NCI-H146 treated with DMSO at 0.1 percent for 48 hours (cell line): Measurements from ENCODE around the gene ZNF532.
"Not testable (repeated sequence)": the region's sequence is repeated elsewhere in the genome, so short reads cannot be mapped to it uniquely, and the experiment has no call there.

Source experiments
- DNase-seq: peaks from one replicate; lab custom pipeline; 2025; ENCODE audit not compliant: unreplicated experiment; lab: John Stamatoyannopoulos, UW

Gene ZNF532

DNA sequence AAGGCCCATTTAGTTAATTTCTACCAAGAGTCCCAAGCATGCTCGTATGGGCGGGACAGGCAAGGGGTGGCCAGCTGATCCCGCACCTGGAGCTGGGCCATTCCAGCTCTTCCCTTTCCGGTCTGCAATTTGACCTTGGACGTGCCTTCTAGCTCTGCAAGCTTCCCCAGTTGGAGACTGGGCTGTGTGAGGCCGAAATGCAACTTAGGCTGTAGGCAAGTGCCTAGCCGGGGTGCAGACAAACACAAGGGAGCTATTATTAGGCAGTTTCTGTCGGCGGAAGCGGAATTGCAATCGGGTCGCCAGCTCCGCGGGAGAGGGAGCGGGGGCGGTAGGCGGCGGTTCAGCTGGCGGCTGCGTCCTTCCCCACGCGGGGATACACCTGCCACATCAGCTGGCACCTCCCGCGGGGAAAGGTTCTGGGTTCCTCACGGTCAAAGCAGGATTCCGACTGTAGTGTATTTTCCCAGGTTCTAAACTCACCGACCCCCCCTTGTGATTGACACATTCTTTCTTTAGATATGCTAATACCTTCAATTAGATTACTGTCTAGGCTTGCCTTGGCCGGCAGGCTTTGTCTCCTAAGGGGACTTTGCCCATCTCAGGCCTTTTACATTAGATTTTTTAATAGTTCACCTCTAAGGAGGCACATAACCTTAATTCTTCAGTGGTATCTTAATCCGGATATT is 17.1 kb upstream of the ZNF532 start:
- no peak for DNase-seq

DNA sequence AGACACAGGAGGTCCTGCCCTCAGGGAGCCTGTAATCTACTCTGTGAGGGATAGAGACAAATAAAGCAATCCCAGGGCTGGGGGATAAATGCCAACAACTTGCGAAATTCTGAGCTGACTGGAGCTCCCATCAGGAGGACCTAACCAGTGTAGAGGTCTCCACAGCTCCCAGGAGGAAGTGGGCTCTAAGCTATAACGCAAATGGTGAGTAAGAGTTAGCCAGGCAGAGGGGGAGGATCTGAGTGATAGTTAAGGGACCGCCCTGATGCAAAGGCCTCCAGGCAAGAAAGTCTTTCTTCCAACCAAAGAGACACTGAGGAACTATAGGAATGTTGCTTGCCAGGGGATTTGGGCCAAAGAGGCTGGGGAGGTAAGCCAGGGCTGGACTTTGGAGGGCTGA is 16.0 kb upstream of the ZNF532 start:
- DNase-seq = no peak

GRCh38 chr18:58850786-58851469 is 13.7 kb upstream of the ZNF532 start:
- DNase-seq = no peak

GRCh38 chr18:58851856-58852255 is 12.8 kb upstream of the ZNF532 start:
- no peak for DNase-seq

DNA sequence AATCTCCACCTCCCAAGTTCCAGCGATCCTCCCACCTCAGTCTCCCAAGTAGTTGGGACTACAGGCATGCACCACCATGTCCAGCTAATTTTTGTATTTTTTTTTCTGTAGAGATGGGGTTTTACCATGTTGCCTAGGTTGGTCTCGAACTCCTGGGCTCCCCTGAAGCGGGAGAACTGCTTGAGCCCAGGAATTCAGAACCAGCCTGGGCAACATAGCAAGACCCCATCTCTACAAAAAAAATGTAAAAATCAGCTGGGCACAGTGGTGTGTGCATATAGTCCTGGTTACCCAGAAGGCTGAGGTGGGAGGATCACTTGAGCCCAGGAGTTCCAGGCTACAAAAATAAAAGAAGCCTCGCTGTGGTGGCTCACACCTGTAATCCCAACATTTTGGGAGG is 12.0 kb upstream of the ZNF532 start:
- DNase-seq = no peak

DNA sequence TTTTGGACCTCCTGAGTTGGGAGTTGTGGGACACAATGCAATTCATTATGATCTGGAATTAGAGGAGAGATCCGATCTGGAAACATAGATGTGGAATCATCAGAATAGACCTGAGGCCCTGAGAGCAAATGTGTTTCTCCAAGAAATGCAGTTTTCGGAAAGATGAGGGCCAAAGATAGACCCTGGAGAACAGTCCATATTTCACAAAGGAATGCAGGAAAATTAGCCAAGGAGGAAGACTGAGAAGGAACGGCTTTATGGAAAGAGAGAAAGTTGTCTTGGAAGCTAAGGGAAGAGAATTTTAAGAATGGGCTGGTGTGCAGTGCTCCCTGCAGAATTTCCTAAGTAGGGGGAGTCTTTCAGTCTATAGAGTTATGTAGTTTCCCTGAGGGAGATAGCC is 11.1 kb upstream of the ZNF532 start:
- no peak for DNase-seq

- DNase-seq = not testable (repeated sequence)
Observed at GRCh38 chr18:58855521-58855920, 9.2 kb upstream of the ZNF532 start.

DNA sequence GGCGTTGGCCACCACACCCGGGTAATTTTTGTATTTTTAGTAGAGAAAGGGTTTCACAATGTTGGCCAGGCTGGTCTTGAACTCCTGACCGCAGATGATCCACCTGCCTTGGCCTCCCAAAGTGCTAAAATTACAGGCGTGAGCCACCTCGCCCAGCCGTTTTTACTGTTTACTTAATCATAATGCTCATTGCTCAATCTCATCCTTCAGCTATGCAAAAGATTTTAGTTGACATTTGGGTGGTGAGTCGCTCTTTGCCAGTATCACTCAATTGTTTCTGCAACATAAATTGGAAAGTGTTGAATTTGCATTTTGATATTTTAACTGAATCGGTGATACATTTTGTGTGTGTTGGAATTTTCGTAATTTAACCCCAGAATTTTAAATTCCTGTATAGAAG is 7.8 kb upstream of the ZNF532 start:
- no peak for DNase-seq

- no peak for DNase-seq
Observed at GRCh38 chr18:58858591-58859468, 5.8 kb upstream of the ZNF532 start.

- no peak for DNase-seq
Observed at GRCh38 chr18:58859907-58860306, 4.8 kb upstream of the ZNF532 start.

- no peak for DNase-seq
Observed at GRCh38 chr18:58860747-58861231, 3.9 kb upstream of the ZNF532 start.

GRCh38 chr18:58861353-58861752 is 3.3 kb upstream of the ZNF532 start:
- no peak for DNase-seq

DNA sequence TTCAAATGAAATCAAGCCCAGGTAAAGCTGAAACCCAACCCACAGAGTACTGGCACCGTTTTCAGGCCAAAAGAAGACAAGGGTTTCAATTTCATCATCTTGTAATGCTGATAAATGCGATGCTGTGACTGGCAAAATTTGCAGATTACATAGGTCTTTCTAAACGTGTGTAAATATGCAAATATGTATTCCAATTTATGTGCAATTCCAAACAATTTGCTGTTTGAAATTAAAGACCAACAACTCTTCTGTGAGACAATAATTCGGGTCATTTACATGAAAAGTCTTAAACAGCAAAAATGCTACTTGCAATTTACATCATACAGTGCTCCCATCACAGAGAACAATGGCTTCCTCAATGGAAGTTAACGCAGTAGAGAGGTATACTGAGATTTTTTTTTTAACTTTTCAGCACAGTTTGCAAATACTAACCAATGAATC is 2.8 kb upstream of the ZNF532 start:
- no peak for DNase-seq

DNA sequence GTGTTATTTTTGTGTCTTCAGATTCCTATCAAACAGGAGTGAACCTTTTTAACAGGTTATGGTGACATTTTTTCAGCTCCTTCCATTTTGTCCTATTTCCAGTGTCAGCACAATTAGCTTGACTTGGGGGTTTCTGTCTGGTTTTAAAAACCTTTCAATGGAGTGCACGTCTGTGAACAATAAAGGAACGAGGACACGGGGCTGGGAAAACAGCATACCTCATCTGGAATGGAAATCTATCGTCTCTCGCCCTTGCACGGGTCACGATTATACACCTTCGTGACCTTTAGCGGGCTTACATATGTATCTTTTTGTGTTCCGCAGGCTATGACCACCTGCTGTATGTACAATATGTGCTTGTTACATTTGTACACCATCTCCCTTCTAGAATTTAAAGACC is 2.3 kb upstream of the ZNF532 start:
- DNase-seq = no peak

DNA sequence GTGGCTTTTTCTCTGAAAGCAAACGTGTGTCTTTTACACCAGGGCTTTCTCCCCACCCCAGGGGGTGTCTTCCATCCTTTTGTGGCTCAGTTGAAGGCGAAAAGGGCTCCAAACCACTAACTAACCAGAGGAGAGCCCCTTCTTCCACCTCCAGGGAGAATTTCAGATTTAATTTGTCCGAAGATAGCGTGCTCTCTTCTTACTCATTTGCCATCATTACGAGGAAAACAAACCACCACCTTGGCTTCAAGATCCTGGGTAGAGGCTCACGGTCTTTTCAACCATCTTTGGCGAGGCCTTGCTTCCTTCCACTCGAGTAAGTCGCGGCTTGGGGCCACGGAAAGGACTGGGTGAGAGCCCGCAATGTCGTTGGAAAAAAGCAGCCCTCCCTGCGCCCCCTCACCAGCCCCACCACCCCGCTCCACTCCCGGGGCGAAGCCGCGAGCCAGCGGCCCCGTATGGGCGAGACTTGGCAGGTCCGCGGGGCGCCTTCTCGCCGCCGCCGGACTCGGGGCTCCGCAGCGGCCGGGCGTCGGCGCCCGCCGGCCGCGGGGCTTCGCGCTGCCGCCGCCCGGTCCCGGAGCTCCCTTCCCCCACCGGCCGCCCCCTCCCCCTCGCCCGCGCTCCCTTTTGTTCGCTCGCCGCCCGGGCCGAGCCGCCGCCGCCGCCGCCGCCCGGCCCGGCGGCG is 1.7 kb upstream of the ZNF532 start:
- DNase-seq = no peak

DNA sequence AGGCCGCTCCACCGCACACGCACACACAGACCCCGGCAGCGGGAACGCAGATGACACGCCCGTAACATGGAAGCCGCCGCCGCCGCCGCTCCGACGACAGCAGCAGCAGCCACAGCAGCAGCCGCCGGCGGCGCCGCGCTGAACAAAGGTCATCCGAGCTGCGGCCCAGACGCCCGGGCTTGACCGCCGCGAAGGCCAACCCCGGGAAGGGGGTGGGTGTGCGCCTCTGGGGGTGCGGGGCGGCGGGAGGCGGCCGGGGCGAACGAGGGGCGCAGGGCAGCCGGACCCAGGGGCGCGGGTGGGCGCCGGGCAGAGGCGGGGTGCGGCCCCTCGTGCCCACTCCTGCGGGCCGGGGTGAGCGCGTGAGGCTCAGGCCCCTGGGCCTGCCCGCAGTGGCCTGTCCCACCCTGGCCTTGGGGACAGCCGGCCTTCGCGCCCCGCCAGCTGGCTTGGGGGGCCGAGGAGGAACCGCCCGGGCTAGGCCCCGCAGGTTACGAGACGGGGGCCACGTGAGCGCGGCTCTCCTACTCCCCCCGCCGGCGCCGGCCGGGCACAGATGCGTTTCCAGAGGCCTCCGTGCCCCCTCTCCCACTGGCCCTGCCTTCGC is 1.0 kb upstream of the ZNF532 start:
- no peak for DNase-seq

- no peak for DNase-seq
Observed at GRCh38 chr18:58865033-58865590, 435 bp downstream of the ZNF532 start.

GRCh38 chr18:58865701-58866065 is 1.0 kb downstream of the ZNF532 start:
- DNase-seq = no peak

GRCh38 chr18:58866066-58866772 is 1.5 kb downstream of the ZNF532 start:
- no peak for DNase-seq

DNA sequence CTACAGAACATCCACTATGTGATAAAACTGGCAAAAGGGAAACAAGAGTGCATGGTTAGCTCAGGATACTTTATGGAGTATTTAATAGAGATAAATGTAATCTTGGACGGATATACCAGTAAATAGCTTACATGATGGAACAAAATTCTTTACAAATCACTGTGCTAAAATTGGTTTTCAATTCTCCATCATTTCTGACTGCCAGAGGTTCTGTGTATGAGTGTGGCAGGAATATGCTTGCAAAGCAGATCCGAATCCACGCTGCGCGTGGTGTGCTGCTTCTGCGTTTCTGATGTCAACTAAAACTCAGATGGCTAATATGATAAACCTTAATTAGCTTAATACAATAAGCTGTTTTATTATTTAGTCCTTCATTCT is 2.1 kb downstream of the ZNF532 start:
- no peak for DNase-seq
